Peyer's patch (tissue), 4 donors: ENCODE results near the gene ITGB4.

Experiments
- CTCF ChIP-seq, 6 experiments: fragments of 450-650 bp in 4 of 6; fragments of 200-600 bp in 2 of 6; sonication (generic) in 1 of 6; IDR thresholded peaks; one replicate each; pipeline ENCODE4 v1.5.1; 2017 to 2019; ENCODE audit warnings: antibody characterized with exemption in 6 of 6, mild to moderate bottlenecking in 3 of 6, moderate library complexity in 1 of 6
- POLR2A ChIP-seq, 2 donors: fragments of 450-650 bp; IDR thresholded peaks; one replicate each; pipeline ENCODE4 v1.5.1; 2017; ENCODE audit warnings: antibody characterized with exemption in 2 of 2, mild to moderate bottlenecking in 2 of 2, moderate library complexity in 2 of 2

- TF ChIP-seq CTCF (IDR thresholded peaks at IDR 0.05): no peak
- no peak for TF ChIP-seq POLR2A (IDR thresholded peaks at IDR 0.05)
Measured at GRCh38 chr17:75791254-75791653, 70.0 kb downstream of the ITGB4 start.
